Central memory CD8-positive, alpha-beta T cell (primary cell): ENCODE data around the gene EDNRB.

Source experiments
- ATAC-seq: fragments of 150-1000 bp; cut with Tn5 transposase; replicated peaks from 2 replicates; pipeline ENCODE4 v1.10.0; 2022; ENCODE audit warnings: mild to moderate bottlenecking, moderate FRiP score, moderate number of reproducible peaks; ENCODE audit not compliant: poor library complexity, severe bottlenecking; ENCODE audit errors: extremely low read depth
- DNase-seq, 2 donors: peaks; one replicate each; pipeline ENCODE4 v3.0.0; 2021; ENCODE audit warnings: low spot score in 2 of 2
- H3K27ac Mint-ChIP-seq: one replicate; pipeline ENCODE4 v1.8.0; 2022; ENCODE audit warnings: low read depth, mild to moderate bottlenecking, moderate library complexity, mixed read lengths
- H3K27me3 Mint-ChIP-seq: one replicate; pipeline ENCODE4 v1.8.0; 2022; ENCODE audit warnings: mixed read lengths
- H3K36me3 Mint-ChIP-seq: one replicate; pipeline ENCODE4 v1.8.0; 2022; ENCODE audit warnings: mild to moderate bottlenecking, moderate library complexity, mixed read lengths; ENCODE audit not compliant: insufficient read depth
- H3K4me1 Mint-ChIP-seq: one replicate; pipeline ENCODE4 v1.8.0; 2022; ENCODE audit warnings: mixed read lengths
- H3K4me3 Mint-ChIP-seq: one replicate; pipeline ENCODE4 v1.8.0; 2022; ENCODE audit warnings: mild to moderate bottlenecking, moderate library complexity, mixed read lengths
- H3K9me3 Mint-ChIP-seq: one replicate; pipeline ENCODE4 v1.8.0; 2022; ENCODE audit warnings: mixed read lengths

EDNRB gene

DNA sequence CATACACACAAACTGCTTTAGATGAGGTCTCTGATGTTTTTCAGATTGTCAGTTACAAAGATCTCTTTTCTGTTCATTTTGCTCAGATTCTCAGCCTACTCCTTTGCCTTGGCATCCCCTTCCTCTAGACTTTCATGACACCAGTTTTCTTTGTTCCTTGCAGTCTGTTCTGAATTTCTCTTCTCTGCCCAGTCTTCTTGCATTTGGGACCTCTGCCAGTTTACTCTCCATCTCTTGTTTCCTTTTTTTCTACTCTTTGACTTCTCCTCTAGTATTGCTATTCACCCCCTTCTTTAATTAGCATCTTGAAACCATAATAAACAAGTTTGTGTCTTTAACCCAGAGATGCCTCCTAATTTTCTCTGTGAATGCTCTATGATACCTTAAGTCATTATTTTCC is 26.1 kb downstream of the EDNRB start:
- no peak overlapping the region for H3K27ac Mint-ChIP-seq
- no peaks in the 10 kb centered on the region for H3K36me3 Mint-ChIP-seq
- no peak overlapping the region for H3K4me3 Mint-ChIP-seq
- H3K4me1 Mint-ChIP-seq = no peaks in the 10 kb centered on the region
- H3K9me3 Mint-ChIP-seq = peaks cover 4% of the 10 kb centered on the region
- H3K27me3 Mint-ChIP-seq = peaks cover 24% of the 10 kb centered on the region
- ATAC-seq = no peak
- DNase-seq = no peak

DNA sequence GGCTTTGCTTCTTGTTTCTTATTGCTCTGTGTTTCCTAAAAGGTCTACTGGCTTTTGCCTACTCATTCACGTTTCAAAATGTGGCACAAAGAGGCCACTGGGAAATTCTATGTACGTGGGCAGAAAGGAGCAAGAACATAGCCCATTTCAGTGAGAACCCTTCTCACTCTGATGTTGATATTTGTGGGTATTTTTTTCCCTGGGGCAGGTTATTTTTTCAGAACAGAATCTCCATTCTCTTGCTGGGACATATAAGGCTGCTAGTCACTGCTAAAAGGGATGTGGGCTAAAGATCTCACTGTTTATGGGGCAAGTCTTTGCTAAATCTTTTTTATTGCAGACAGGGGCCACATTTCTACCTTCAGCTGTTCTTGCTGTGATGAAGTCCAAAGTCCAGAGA is 27.1 kb downstream of the EDNRB start:
- H3K27me3 Mint-ChIP-seq = peaks cover 30% of the 10 kb centered on the region

DNA sequence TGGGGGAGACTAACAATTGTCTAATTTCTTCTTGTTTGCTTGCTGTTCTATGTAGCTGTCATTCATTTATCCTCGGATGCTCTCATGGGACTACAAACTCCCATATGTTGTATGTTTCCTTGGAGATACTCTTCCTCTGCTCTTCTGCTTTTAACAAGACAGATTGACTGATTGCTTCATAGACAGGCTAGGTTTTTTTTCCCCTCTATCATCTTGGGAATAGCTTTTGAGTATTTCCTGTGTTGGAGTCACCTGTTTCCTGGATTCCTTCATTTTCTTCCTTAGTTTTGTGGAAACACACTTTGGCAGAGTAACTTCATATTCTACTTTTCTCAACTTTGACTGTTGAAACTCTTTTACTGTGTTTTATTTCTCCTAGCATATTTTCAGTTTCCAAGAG is 27.6 kb downstream of the EDNRB start:
- Mint-ChIP-seq H3K9me3 (peaks cover 8% of the 10 kb centered on the region), H3K4me1 (no peaks in the 10 kb centered on the region), H3K27me3 (peaks cover 35% of the 10 kb centered on the region), H3K27ac (no peak overlapping the region), H3K36me3 (no peaks in the 10 kb centered on the region), H3K4me3 (no peak overlapping the region)
- no peak for ATAC-seq
- DNase-seq = no peak

More for the DNA sequence above, 27.1 kb downstream of the EDNRB start:
- H3K9me3 Mint-ChIP-seq = peaks cover 4% of the 10 kb centered on the region
- H3K27ac Mint-ChIP-seq = no peak overlapping the region
- no peak for DNase-seq
- no peak for ATAC-seq
- H3K36me3 Mint-ChIP-seq = no peaks in the 10 kb centered on the region
- H3K4me3 Mint-ChIP-seq = no peak overlapping the region
- H3K4me1 Mint-ChIP-seq = no peaks in the 10 kb centered on the region

DNA sequence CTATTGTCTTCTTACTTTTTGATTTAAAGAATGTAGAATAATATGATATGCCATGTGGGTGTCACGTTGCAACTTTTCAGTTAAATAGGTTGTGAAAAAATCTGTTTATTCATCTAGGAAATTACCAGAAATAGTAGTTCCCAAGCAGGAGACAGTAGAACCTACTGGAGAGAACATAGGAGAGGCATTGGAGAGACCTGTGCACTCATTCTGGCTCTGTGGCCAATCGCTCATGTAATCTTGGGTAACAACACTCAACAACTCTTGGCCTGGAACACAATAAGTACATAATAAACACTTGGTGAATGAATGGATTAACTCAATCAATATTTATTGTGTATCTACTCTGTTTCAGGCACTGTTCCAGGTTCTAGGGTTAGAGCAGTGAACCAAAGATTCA is 35.3 kb downstream of the EDNRB start:
- H3K27me3 Mint-ChIP-seq = peaks cover 31% of the 10 kb centered on the region
- H3K4me3 Mint-ChIP-seq = no peak overlapping the region
- peaks cover 10% of the 10 kb centered on the region for H3K9me3 Mint-ChIP-seq
- no peaks in the 10 kb centered on the region for H3K4me1 Mint-ChIP-seq
- H3K36me3 Mint-ChIP-seq = no peaks in the 10 kb centered on the region
- H3K27ac Mint-ChIP-seq = no peak overlapping the region
- ATAC-seq = no peak
- no peak for DNase-seq

GRCh38 chr13:77878190-77878589 is 40.4 kb downstream of the EDNRB start:
- no peak overlapping the region for H3K27ac Mint-ChIP-seq
- H3K9me3 Mint-ChIP-seq = no peaks in the 10 kb centered on the region
- no peak overlapping the region for H3K4me3 Mint-ChIP-seq
- no peak for ATAC-seq
- no peaks in the 10 kb centered on the region for H3K36me3 Mint-ChIP-seq
- peaks cover under 1% of the 10 kb centered on the region for H3K27me3 Mint-ChIP-seq
- H3K4me1 Mint-ChIP-seq = no peaks in the 10 kb centered on the region
- DNase-seq = no peak

GRCh38 chr13:77876176-77876575 is 42.5 kb downstream of the EDNRB start:
- H3K9me3 Mint-ChIP-seq = no peaks in the 10 kb centered on the region
- no peak for DNase-seq
- H3K4me3 Mint-ChIP-seq = no peak overlapping the region
- no peaks in the 10 kb centered on the region for H3K4me1 Mint-ChIP-seq
- no peaks in the 10 kb centered on the region for H3K36me3 Mint-ChIP-seq
- H3K27me3 Mint-ChIP-seq = no peaks in the 10 kb centered on the region
- no peak overlapping the region for H3K27ac Mint-ChIP-seq
- no peak for ATAC-seq

GRCh38 chr13:77874406-77874805 is 44.2 kb downstream of the EDNRB start:
- Mint-ChIP-seq H3K4me3 (no peak overlapping the region), H3K4me1 (no peaks in the 10 kb centered on the region), H3K9me3 (no peaks in the 10 kb centered on the region), H3K27ac (no peak overlapping the region), H3K36me3 (no peaks in the 10 kb centered on the region), H3K27me3 (no peaks in the 10 kb centered on the region)
- ATAC-seq = no peak
- DNase-seq = no peak

DNA sequence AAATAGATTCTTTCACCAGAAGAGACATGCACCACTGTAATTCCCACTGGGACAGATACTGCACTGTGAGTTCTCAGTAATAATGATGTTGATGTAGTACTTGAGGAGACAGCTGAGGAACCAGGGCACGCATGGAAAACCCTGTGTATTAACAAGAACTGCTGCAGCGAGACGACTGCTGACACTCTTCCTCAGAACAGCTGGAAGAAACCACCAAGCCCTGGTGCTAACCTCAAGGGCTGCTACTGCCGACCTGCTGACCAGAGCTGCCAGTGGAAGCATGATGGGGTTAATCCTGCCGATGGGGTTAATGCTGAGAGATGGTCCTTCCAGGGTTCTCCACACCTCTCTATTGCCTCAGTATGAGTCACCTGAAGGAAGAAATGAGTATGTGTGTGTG is 45.6 kb downstream of the EDNRB start:
- peaks cover 6% of the 10 kb centered on the region for H3K9me3 Mint-ChIP-seq
- no peaks in the 10 kb centered on the region for H3K27me3 Mint-ChIP-seq
- no peak for ATAC-seq
- H3K36me3 Mint-ChIP-seq = no peaks in the 10 kb centered on the region
- no peaks in the 10 kb centered on the region for H3K4me1 Mint-ChIP-seq
- H3K27ac Mint-ChIP-seq = no peak overlapping the region
- no peak overlapping the region for H3K4me3 Mint-ChIP-seq
- DNase-seq = no peak

DNA sequence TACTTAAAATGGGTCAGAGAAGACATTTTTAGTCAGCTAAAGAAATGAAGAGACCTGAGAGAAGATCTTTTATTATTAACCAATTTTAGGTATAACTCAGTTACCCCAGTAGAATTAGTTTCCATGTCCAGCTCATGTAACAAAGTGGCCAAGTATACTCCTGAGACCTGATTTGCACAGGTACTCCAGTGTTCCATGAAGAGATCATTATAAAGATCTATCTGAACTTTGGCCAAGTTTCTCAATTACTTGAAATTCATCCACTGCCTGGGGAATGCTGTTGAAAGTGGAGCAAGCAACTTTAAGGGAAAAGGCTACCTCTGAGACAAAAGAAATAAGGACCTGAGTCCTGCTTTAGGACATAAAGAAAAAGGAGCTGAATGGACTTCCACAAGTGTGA is 47.0 kb downstream of the EDNRB start:
- H3K4me1 Mint-ChIP-seq = no peaks in the 10 kb centered on the region
- peaks cover 6% of the 10 kb centered on the region for H3K9me3 Mint-ChIP-seq
- no peak overlapping the region for H3K4me3 Mint-ChIP-seq
- H3K36me3 Mint-ChIP-seq = no peaks in the 10 kb centered on the region
- ATAC-seq = no peak
- H3K27ac Mint-ChIP-seq = no peak overlapping the region
- no peak for DNase-seq
- no peaks in the 10 kb centered on the region for H3K27me3 Mint-ChIP-seq

DNA sequence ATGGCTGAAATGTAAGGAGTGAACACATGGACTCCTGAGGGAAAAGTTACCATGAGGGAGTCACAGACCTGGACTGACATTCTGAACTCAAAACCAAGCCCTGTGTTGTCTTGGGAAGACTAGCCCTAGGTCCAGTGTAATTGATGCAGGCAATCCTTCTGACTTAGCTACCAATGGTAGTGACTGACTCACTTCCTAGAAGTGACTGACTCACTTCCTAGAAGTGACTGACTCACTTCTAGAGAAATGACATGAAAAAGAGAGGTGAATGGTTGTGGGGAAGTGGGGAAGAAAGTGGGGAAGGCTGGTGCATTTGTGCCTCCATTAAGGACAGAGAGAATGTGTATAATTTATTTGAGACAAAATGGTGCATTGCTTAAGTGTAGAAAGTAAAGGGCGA is 49.9 kb downstream of the EDNRB start:
- no peak overlapping the region for H3K27ac Mint-ChIP-seq
- DNase-seq (no peak), ATAC-seq (no peak)
- H3K4me3 Mint-ChIP-seq = no peak overlapping the region
- no peaks in the 10 kb centered on the region for H3K27me3 Mint-ChIP-seq
- H3K4me1 Mint-ChIP-seq = no peaks in the 10 kb centered on the region
- H3K36me3 Mint-ChIP-seq = no peaks in the 10 kb centered on the region
- peaks cover 6% of the 10 kb centered on the region for H3K9me3 Mint-ChIP-seq

DNA sequence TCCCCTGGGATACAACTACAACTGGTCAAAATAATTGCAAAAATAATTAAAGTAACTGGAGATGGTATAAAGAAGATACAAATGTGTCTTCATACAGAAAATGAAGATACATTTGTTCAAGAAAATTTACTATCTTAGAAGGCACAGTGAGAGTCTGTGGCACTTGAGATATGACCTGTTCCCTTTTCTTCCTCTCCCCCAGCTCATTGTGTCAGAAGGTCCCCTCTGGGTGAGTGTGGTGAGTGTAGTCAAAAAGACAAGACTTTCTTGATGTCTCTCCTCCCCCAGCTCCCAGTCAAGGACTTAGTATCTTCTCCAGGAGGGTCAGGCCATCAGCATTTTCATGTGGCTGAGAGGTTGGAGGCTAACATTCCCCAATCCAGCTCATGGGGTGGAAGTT is 51.7 kb downstream of the EDNRB start:
- no peak overlapping the region for H3K27ac Mint-ChIP-seq
- H3K4me1 Mint-ChIP-seq = no peaks in the 10 kb centered on the region
- no peaks in the 10 kb centered on the region for H3K27me3 Mint-ChIP-seq
- DNase-seq (no peak), ATAC-seq (no peak)
- H3K9me3 Mint-ChIP-seq = peaks cover 6% of the 10 kb centered on the region
- H3K4me3 Mint-ChIP-seq = no peak overlapping the region
- peaks cover 2% of the 10 kb centered on the region for H3K36me3 Mint-ChIP-seq

GRCh38 chr13:77865622-77866021 is 53.0 kb downstream of the EDNRB start:
- no peak for DNase-seq
- ATAC-seq = no peak
- H3K4me1 Mint-ChIP-seq = no peaks in the 10 kb centered on the region
- H3K4me3 Mint-ChIP-seq = no peak overlapping the region
- H3K27me3 Mint-ChIP-seq = peaks cover 12% of the 10 kb centered on the region
- H3K36me3 Mint-ChIP-seq = peaks cover 2% of the 10 kb centered on the region
- H3K9me3 Mint-ChIP-seq = peaks cover 6% of the 10 kb centered on the region
- no peak overlapping the region for H3K27ac Mint-ChIP-seq

- Mint-ChIP-seq H3K36me3 (peaks cover 2% of the 10 kb centered on the region), H3K9me3 (no peaks in the 10 kb centered on the region), H3K27me3 (peaks cover 26% of the 10 kb centered on the region), H3K4me1 (no peaks in the 10 kb centered on the region), H3K4me3 (no peak overlapping the region), H3K27ac (no peak overlapping the region)
- DNase-seq = no peak
- no peak for ATAC-seq
These were observed 55.5 kb downstream of the EDNRB start for GRCh38 chr13:77863144-77863543.

- H3K36me3 Mint-ChIP-seq = peaks cover 2% of the 10 kb centered on the region
- H3K9me3 Mint-ChIP-seq = no peaks in the 10 kb centered on the region
- DNase-seq (no peak), ATAC-seq (no peak)
- no peaks in the 10 kb centered on the region for H3K4me1 Mint-ChIP-seq
- H3K27me3 Mint-ChIP-seq = peaks cover 26% of the 10 kb centered on the region
- no peak overlapping the region for H3K4me3 Mint-ChIP-seq
- no peak overlapping the region for H3K27ac Mint-ChIP-seq
These were observed 56.9 kb downstream of the EDNRB start for GRCh38 chr13:77861741-77862140.
